ENCODE measurements around the gene LRRC40. TPM values are rescaled to one million over a fixed set of nuclear protein-coding genes. Genes with fewer than 3 reads are reported as not detected.

The LRRC40 gene
- total and polyA plus RNA-seq, 7 experiments from 2014 or later: 6.1 to 19.2 (median 11.5) TPM

- CTCF ChIA-PET: interaction anchor here (1.2 kb wide), 1 partner anchor 134 kb away, joined by 4 read pairs; the partner anchor contains the start of gene ANKRD13C
- Mint-ChIP-seq H3K27me3 (peaks cover 0 to 2% (median 0%) of the 10 kb centered on the region in 5 donors), H3K27ac (peak overlapping the region; percentile 92 to 99 (median 96)), H3K9me3 (peaks cover 0 to 6% (median 0%) of the 10 kb centered on the region in 11 donors), H3K36me3 (peaks cover 0 to 19% (median 13%) of the 10 kb centered on the region in 5 donors), H3K4me1 (peaks cover 29 to 57% (median 46%) of the 10 kb centered on the region in 7 donors), H3K4me3 (peak overlapping the region; percentile 86 to 95 (median 91))
- H3K36me3 ChIP-seq (ENCODE audit: control insufficient read depth in 2 of 3, insufficient read depth in 3 of 3, low read length in 3 of 3): peaks cover 0 to 11% (median 0%) of the 10 kb centered on the region in 3 experiments
- no peak for ATAC-seq
- no peak for DNase-seq
- intact Hi-C loops (cut with micrococcal nuclease): loop anchor here (1.0 kb wide), 5 partner anchors 15 to 861 kb away; partner anchors contain the start of genes ANKRD13C (in 2 of the 2), LRRC40 (in 2 of the 2), ZRANB2 (in 2 of the 2) and CTH (in 1 of the 2)
- no peaks in the 10 kb centered on the region for H3K27me3 ChIP-seq (ENCODE audit: control insufficient read depth in 2 of 2, insufficient read depth in 2 of 2, low read length in 2 of 2)
- H3K4me1 ChIP-seq (ENCODE audit: control insufficient read depth in 2 of 2, insufficient read depth in 2 of 2, low read length in 2 of 2): peaks cover 22 to 32% of the 10 kb centered on the region in 2 donors
- H3K4me3 ChIP-seq (ENCODE audit: low read length): peak overlapping the region; percentile 85
- H3K9me3 ChIP-seq (ENCODE audit: control insufficient read depth in 2 of 3, low read length in 3 of 3): no peaks in the 10 kb centered on the region
- POLR2A ChIA-PET: interaction anchor here (0.6 to 6.6 kb wide), 11 partner anchors 10 to 860 kb away, joined by 3 to 108 read pairs (median 6); partner anchors contain the start of genes ANKRD13C, CTH, LRRC40 and ZRANB2
- peak overlapping the region; percentile 95 for H3K27ac ChIP-seq (ENCODE audit: low read depth, low read length)
These were observed 15.3 kb upstream of the LRRC40 start for GRCh38 chr1:70220517-70221237.

- H3K27me3 ChIP-seq (ENCODE audit: control insufficient read depth in 2 of 2, insufficient read depth in 2 of 2, low read length in 2 of 2): no peaks in the 10 kb centered on the region
- H3K9me3 ChIP-seq (ENCODE audit: control insufficient read depth in 2 of 3, low read length in 3 of 3): no peaks in the 10 kb centered on the region
- DNase-seq (no peak), ATAC-seq (no peak)
- peak overlapping the region; percentile 95 for H3K27ac ChIP-seq (ENCODE audit: low read depth, low read length)
- Mint-ChIP-seq H3K9me3 (peaks cover 0 to 6% (median 0%) of the 10 kb centered on the region in 11 donors), H3K27me3 (peaks cover 0 to 2% (median 0%) of the 10 kb centered on the region in 5 donors), H3K27ac (peak overlapping the region; percentile 28 to 99 (median 91)), H3K4me1 (peaks cover 29 to 57% (median 46%) of the 10 kb centered on the region in 7 donors), H3K4me3 (peak overlapping the region in 8 of 10 donors; percentile 46 to 95 (median 68)), H3K36me3 (peaks cover 0 to 19% (median 17%) of the 10 kb centered on the region in 5 donors)
- CTCF ChIA-PET: no interaction called here
- intact Hi-C loops (cut with micrococcal nuclease): no loop called here
- no peak overlapping the region for H3K4me3 ChIP-seq (ENCODE audit: low read length)
- POLR2A ChIA-PET: interaction anchor here (1.3 to 6.6 kb wide), 5 partner anchors 11 to 861 kb away, joined by 4 to 108 read pairs (median 10); partner anchors contain the start of genes ANKRD13C, CTH, LRRC40 and ZRANB2
- peaks cover 0 to 17% (median 0%) of the 10 kb centered on the region in 3 experiments for H3K36me3 ChIP-seq (ENCODE audit: control insufficient read depth in 2 of 3, insufficient read depth in 3 of 3, low read length in 3 of 3)
- H3K4me1 ChIP-seq (ENCODE audit: control insufficient read depth in 2 of 2, insufficient read depth in 2 of 2, low read length in 2 of 2): peaks cover 22 to 32% of the 10 kb centered on the region in 2 donors
These were observed 14.6 kb upstream of the LRRC40 start for GRCh38 chr1:70220015-70220414.

- Histone ChIP-seq H3K27me3 (ENCODE audit: control insufficient read depth in 2 of 2, insufficient read depth in 2 of 2, low read length in 2 of 2) (no peaks in the 10 kb centered on the region), H3K36me3 (ENCODE audit: control insufficient read depth in 2 of 3, insufficient read depth in 3 of 3, low read length in 3 of 3) (peaks cover 0 to 9% (median 0%) of the 10 kb centered on the region in 3 experiments), H3K4me3 (ENCODE audit: low read length) (no peak overlapping the region), H3K4me1 (ENCODE audit: control insufficient read depth in 2 of 2, insufficient read depth in 2 of 2, low read length in 2 of 2) (peaks cover 12 to 17% of the 10 kb centered on the region in 2 donors), H3K27ac (ENCODE audit: low read depth, low read length) (no peak overlapping the region), H3K9me3 (ENCODE audit: control insufficient read depth in 2 of 3, low read length in 3 of 3) (no peaks in the 10 kb centered on the region)
- POLR2A ChIA-PET: interaction anchor here (1.2 to 9.1 kb wide), 2 partner anchors 9 to 143 kb away, joined by 3 to 108 read pairs; partner anchors contain the start of genes ANKRD13C and SRSF11
- Mint-ChIP-seq H3K27ac (peak overlapping the region in 2 of 9 donors; percentile 63 to 75), H3K4me3 (peak overlapping the region in 1 of 10 donors; percentile 5), H3K27me3 (no peaks in the 10 kb centered on the region), H3K36me3 (peaks cover 0 to 7% (median 4%) of the 10 kb centered on the region in 5 donors), H3K4me1 (peaks cover 25 to 64% (median 46%) of the 10 kb centered on the region in 7 donors), H3K9me3 (no peaks in the 10 kb centered on the region)
- intact Hi-C loops (cut with micrococcal nuclease): no loop called here
- ATAC-seq (no peak), DNase-seq (no peak)
- CTCF ChIA-PET: no interaction called here
These were observed 6.2 kb upstream of the LRRC40 start for GRCh38 chr1:70211541-70211940.

DNA sequence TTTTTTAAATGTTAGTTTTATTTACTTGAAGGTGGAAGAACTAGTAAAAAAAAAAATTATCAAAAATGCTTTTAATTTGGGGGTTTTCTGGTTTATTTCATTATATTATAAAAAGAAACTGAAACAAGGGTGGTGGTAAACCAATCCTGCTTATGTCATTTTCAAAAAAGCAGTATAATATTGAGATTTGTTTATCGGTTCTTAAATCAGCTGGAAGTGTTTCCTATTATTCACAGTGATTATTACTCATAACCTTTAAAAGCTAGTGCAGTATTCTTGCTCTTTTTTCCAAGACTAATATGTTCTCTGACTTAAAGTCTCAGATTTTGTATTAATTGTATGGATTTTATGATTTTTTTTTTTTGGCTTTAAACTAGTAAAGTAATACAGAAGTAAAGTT, 5.4 kb upstream of the LRRC40 start:
- no peak overlapping the region for H3K4me3 ChIP-seq (ENCODE audit: low read length)
- H3K27ac ChIP-seq (ENCODE audit: low read depth, low read length): no peak overlapping the region
- Mint-ChIP-seq H3K27ac (no peak overlapping the region), H3K9me3 (no peaks in the 10 kb centered on the region), H3K4me3 (no peak overlapping the region), H3K4me1 (peaks cover 27 to 71% (median 52%) of the 10 kb centered on the region in 7 donors), H3K36me3 (peaks cover 0 to 7% (median 4%) of the 10 kb centered on the region in 5 donors), H3K27me3 (no peaks in the 10 kb centered on the region)
- ChIA-PET CTCF (no interaction called here), POLR2A (interaction anchor here (1.2 to 9.1 kb wide), 2 partner anchors 9 to 144 kb away, joined by 3 to 108 read pairs; partner anchors contain the start of genes ANKRD13C and SRSF11)
- ATAC-seq: no peak
- peaks cover 0 to 9% (median 0%) of the 10 kb centered on the region in 3 experiments for H3K36me3 ChIP-seq (ENCODE audit: control insufficient read depth in 2 of 3, insufficient read depth in 3 of 3, low read length in 3 of 3)
- H3K27me3 ChIP-seq (ENCODE audit: control insufficient read depth in 2 of 2, insufficient read depth in 2 of 2, low read length in 2 of 2): no peaks in the 10 kb centered on the region
- H3K9me3 ChIP-seq (ENCODE audit: control insufficient read depth in 2 of 3, low read length in 3 of 3): no peaks in the 10 kb centered on the region
- no peak for DNase-seq
- peaks cover 17 to 22% of the 10 kb centered on the region in 2 donors for H3K4me1 ChIP-seq (ENCODE audit: control insufficient read depth in 2 of 2, insufficient read depth in 2 of 2, low read length in 2 of 2)
- intact Hi-C loops (cut with micrococcal nuclease): no loop called here

DNA sequence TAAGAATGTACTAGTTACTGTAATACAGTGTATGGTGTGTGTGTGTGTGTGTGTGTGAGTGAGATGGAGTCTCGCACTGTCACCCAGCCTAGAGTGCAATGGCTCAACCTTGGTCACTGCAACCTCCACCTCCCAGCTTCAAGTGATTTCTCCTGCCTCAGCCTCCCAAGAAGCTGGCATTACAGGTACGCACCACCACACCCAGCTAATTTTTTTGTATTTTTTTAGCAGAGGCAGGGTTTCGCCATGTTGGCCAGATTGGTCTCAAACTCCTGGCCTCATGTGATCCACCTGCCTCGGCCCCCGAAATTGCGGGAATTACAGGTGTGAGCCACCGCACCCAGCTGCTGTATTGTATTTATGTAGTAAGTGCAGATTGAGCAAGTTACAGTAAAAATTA, 2.9 kb upstream of the LRRC40 start:
- peak overlapping the region in 7 of 10 donors; percentile 12 to 99 (median 93) for H3K4me3 Mint-ChIP-seq
- no peaks in the 10 kb centered on the region for H3K27me3 Mint-ChIP-seq
- peaks cover 0 to 7% (median 5%) of the 10 kb centered on the region in 5 donors for H3K36me3 Mint-ChIP-seq

GRCh38 chr1:70207492-70207891, 2.1 kb upstream of the LRRC40 start:
- CTCF ChIA-PET: no interaction called here
- H3K4me3 Mint-ChIP-seq: peak overlapping the region; percentile 73 to 99 (median 96)
- H3K27me3 ChIP-seq (ENCODE audit: control insufficient read depth in 2 of 2, insufficient read depth in 2 of 2, low read length in 2 of 2): no peaks in the 10 kb centered on the region
- DNase-seq (no peak), ATAC-seq (no peak)
- H3K9me3 Mint-ChIP-seq: peaks cover 0 to 5% (median 0%) of the 10 kb centered on the region in 11 donors
- peaks cover 43 to 88% (median 73%) of the 10 kb centered on the region in 7 donors for H3K4me1 Mint-ChIP-seq
- H3K36me3 ChIP-seq (ENCODE audit: control insufficient read depth in 2 of 3, insufficient read depth in 3 of 3, low read length in 3 of 3): no peaks in the 10 kb centered on the region
- peak overlapping the region in 8 of 9 donors; percentile 43 to 86 (median 71) for H3K27ac Mint-ChIP-seq
- no peaks in the 10 kb centered on the region for H3K9me3 ChIP-seq (ENCODE audit: control insufficient read depth in 2 of 3, low read length in 3 of 3)
- peaks cover 0 to 7% (median 5%) of the 10 kb centered on the region in 5 donors for H3K36me3 Mint-ChIP-seq
- H3K4me3 ChIP-seq (ENCODE audit: low read length): no peak overlapping the region
- no peaks in the 10 kb centered on the region for H3K27me3 Mint-ChIP-seq
- H3K4me1 ChIP-seq (ENCODE audit: control insufficient read depth in 2 of 2, insufficient read depth in 2 of 2, low read length in 2 of 2): peaks cover 21 to 22% of the 10 kb centered on the region in 2 donors
- intact Hi-C loops (cut with micrococcal nuclease): loop anchor here in 1 of 2 donors (10.0 kb wide), 1 partner anchor 1713 kb away; the partner anchor contains the start of gene DEPDC1
- POLR2A ChIA-PET: interaction anchor here (9.1 kb wide), 1 partner anchor 13 kb away, joined by 108 read pairs; the partner anchor contains the start of gene SRSF11
- peak overlapping the region; percentile 96 for H3K27ac ChIP-seq (ENCODE audit: low read depth, low read length)

More for the DNA sequence above, 2.9 kb upstream of the LRRC40 start:
- peaks cover 21 to 22% of the 10 kb centered on the region in 2 donors for H3K4me1 ChIP-seq (ENCODE audit: control insufficient read depth in 2 of 2, insufficient read depth in 2 of 2, low read length in 2 of 2)
- Mint-ChIP-seq H3K9me3 (peaks cover 0 to 5% (median 0%) of the 10 kb centered on the region in 11 donors), H3K4me1 (peaks cover 43 to 89% (median 68%) of the 10 kb centered on the region in 7 donors), H3K27ac (peak overlapping the region in 2 of 9 donors; percentile 30 to 32)
- ATAC-seq (no peak), DNase-seq (no peak)
- no peaks in the 10 kb centered on the region for H3K9me3 ChIP-seq (ENCODE audit: control insufficient read depth in 2 of 3, low read length in 3 of 3)
- no peaks in the 10 kb centered on the region for H3K36me3 ChIP-seq (ENCODE audit: control insufficient read depth in 2 of 3, insufficient read depth in 3 of 3, low read length in 3 of 3)
- CTCF ChIA-PET: no interaction called here
- POLR2A ChIA-PET: interaction anchor here (1.1 to 9.1 kb wide), 2 partner anchors 12 to 147 kb away, joined by 3 to 108 read pairs; partner anchors contain the start of gene SRSF11
- intact Hi-C loops (cut with micrococcal nuclease): loop anchor here in 1 of 2 donors (10.0 kb wide), 1 partner anchor 1713 kb away; the partner anchor contains the start of gene DEPDC1
- no peaks in the 10 kb centered on the region for H3K27me3 ChIP-seq (ENCODE audit: control insufficient read depth in 2 of 2, insufficient read depth in 2 of 2, low read length in 2 of 2)
- no peak overlapping the region for H3K4me3 ChIP-seq (ENCODE audit: low read length)
- H3K27ac ChIP-seq (ENCODE audit: low read depth, low read length): no peak overlapping the region

All from naive thymus-derived CD4-positive, alpha-beta T cell (primary cell).